Mesodermal cell (in vitro differentiated cells): ENCODE measurements around the gene SLC39A9.
"Not testable (repeated sequence)": the region's sequence is repeated elsewhere in the genome, so short reads cannot be mapped to it uniquely, and the experiment has no call there.

Experiments
- H3K27ac ChIP-seq: 2 replicates; pipeline ENCODE4 v1.7.0; 2013; ENCODE audit warnings: mild to moderate bottlenecking, low read depth, low read length, moderate library complexity; ENCODE audit not compliant: severe bottlenecking
- H3K36me3 ChIP-seq: 2 replicates; pipeline ENCODE4 v1.7.1; 2013; ENCODE audit warnings: mild to moderate bottlenecking, low read length, moderate library complexity; ENCODE audit not compliant: control insufficient read depth, insufficient read depth
- H3K4me1 ChIP-seq: one replicate; pipeline ENCODE4 v1.7.1; 2013; ENCODE audit warnings: mild to moderate bottlenecking, low read length; ENCODE audit not compliant: insufficient read depth, control insufficient read depth, poor library complexity, severe bottlenecking
- H3K4me3 ChIP-seq: 2 replicates; pipeline ENCODE4 v1.7.0; 2013; ENCODE audit warnings: low read length, control low read depth, mild to moderate bottlenecking; ENCODE audit not compliant: insufficient read depth, poor library complexity, severe bottlenecking; ENCODE audit errors: extremely low read depth
- H3K9me3 ChIP-seq: 2 replicates; pipeline ENCODE4 v1.7.1; 2013; ENCODE audit warnings: mild to moderate bottlenecking, low read length, moderate library complexity; ENCODE audit not compliant: control insufficient read depth
- WGBS, 2 experiments: methylation state at CpG; one replicate each; pipeline ENCODE4 v1.1.5; 2013; ENCODE audit warnings: missing lambda C conversion rate in 2 of 2; ENCODE audit not compliant: insufficient coverage in 2 of 2; 5-methylcytosine and 5-hydroxymethylcytosine counted together

Gene SLC39A9

DNA sequence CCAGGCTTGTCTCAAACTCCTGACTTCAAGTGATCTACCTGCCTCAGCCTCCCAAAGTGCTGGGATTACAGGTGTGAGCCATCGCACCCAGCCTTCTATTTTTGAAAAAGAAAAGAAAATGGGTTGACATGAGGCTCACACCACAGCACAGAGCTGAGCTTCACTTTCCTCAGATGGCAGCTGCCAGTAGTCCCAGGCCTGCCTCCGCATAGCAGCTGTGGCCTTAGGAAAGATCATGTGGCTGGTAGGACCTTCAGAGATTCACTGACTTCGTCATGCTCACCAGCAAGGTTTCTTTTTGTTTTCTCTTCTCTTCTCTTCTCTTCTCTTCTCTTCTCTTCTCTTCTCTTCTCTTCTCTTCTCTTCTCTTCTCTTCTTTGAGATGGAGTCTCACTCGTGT is 99.8 kb downstream of the SLC39A9 start:
- not testable (repeated sequence) for H3K36me3 ChIP-seq, H3K27ac ChIP-seq, H3K4me1 ChIP-seq, H3K9me3 ChIP-seq, H3K4me3 ChIP-seq
- 87 to 98% methylated on average over 4 of the region's 4 CpGs for WGBS, 2 experiments

DNA sequence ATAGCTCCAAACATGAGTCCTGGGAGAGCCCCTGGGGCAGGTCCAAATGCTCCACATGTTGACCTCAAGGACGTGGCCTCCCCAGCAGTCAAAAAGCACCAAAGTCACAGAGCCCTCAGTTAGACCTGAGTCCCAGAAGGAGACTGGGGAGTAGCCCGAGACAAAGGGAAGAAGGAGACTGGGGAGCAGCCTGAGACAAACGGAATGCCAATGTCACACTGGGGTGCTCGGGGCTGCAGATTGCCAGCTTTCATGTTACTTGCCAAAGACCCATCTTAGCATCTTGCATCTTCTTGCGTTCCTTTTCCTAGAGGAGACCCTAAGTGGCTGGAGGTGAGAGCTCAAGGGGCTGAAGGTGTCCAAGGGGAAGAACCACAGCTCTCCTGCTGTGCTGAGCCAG is 100.9 kb downstream of the SLC39A9 start:
- no peaks in the 10 kb centered on the region for H3K36me3 ChIP-seq
- no peak overlapping the region for H3K27ac ChIP-seq
- no peaks in the 10 kb centered on the region for H3K9me3 ChIP-seq
- no peak overlapping the region for H3K4me3 ChIP-seq
- WGBS, 2 experiments = 100% methylated on average over 1 to 2 of the region's 5 CpGs
- no peaks in the 10 kb centered on the region for H3K4me1 ChIP-seq

DNA sequence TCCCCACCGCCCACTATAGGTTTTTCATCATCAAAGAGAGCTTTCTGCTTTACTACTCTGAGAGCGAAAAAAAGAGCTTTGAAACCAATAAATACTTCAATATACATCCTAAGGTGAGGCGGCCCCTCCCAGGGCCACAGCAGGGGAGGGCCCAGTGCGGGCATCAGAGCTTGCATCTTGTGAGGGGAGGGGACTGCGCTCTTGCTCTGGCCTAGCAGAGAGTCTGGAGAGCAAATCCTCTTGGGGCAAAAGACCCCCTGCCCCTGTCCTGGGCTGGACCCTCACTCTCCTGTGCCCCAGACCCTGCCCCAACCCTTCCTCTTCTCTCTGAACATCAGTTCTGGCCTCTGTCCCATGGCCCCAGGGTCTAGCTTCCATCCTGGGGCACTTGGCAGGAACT is 101.6 kb downstream of the SLC39A9 start:
- no peak overlapping the region for H3K27ac ChIP-seq
- H3K9me3 ChIP-seq = no peaks in the 10 kb centered on the region
- no peaks in the 10 kb centered on the region for H3K4me1 ChIP-seq
- no peak overlapping the region for H3K4me3 ChIP-seq
- H3K36me3 ChIP-seq = no peaks in the 10 kb centered on the region
- 73 to 86% methylated on average over 2 of the region's 5 CpGs for WGBS, 2 experiments

DNA sequence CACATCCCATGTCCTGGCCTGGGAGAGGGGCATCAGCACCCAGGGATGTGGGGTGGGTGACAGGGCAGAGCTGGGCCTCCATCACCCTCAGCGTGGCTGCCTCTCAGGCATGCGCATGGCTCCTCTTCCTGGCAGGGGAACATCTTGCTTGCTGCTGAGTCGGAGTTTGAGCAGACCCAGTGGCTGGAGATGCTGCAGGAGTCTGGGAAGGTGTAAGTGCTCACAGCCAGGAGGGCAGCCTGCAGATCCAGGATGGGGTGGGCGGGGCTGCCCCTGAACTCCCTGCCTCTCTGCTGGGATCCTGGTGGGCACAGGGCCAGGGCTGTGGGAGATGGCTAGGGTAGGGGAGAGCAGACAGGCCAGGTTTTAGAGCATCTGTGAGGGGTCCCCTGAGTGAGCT is 102.2 kb downstream of the SLC39A9 start:
- no peaks in the 10 kb centered on the region for H3K4me1 ChIP-seq
- no peaks in the 10 kb centered on the region for H3K9me3 ChIP-seq
- H3K4me3 ChIP-seq = no peak overlapping the region
- H3K27ac ChIP-seq = no peak overlapping the region
- WGBS, 2 experiments = 76 to 93% methylated on average over 3 to 4 of the region's 4 CpGs
- H3K36me3 ChIP-seq = no peaks in the 10 kb centered on the region

DNA sequence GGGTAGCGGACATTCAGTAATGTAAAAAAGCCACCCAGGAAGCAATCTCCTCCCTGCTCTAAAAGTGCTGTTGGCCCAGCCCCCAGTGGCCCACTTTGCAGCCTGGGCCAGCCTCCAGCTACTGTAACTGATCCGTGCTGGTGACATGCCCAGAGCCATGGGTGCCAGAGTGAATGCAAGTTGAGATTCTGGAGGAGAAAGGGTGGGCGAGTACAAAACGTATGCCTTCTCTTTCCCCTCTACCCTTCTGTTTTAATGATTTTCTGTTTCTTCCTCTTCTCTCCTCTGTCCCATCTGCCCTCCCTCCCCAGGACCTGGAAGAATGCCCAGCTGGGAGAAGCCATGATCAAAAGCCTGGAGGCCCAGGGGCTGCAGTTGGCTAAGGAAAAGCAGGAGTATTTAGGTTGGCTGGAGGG is 102.9 kb downstream of the SLC39A9 start:
- Histone ChIP-seq H3K4me1 (no peaks in the 10 kb centered on the region), H3K36me3 (no peaks in the 10 kb centered on the region), H3K9me3 (no peaks in the 10 kb centered on the region), H3K27ac (no peak overlapping the region), H3K4me3 (no peak overlapping the region)
- 85 to 100% methylated on average over 1 to 2 of the region's 4 CpGs for WGBS, 2 experiments

DNA sequence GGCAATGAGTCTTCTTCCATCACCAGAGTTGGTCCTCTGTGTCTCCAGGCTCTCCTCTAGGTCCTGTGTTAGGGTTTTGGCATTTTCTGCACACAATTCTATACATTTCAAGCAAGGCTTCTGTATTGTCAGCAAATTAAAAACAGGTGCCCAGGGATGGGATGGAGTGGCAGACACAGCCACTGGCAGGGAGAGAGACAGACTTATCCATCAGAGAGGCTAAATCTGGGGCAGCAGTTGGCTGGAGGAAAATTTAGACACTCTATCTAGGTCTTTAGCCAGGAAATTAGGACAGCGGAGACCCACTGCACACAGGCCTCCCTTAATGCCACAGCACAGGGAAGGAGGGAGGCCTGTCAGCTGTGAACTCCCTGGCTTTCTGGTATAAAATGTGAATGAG is 106.3 kb downstream of the SLC39A9 start:
- Histone ChIP-seq H3K4me1 (no peaks in the 10 kb centered on the region), H3K27ac (no peak overlapping the region), H3K9me3 (no peaks in the 10 kb centered on the region), H3K36me3 (no peaks in the 10 kb centered on the region), H3K4me3 (no peak overlapping the region)
- 71 to 100% methylated on average over 1 of the region's 1 CpG for WGBS, 2 experiments

DNA sequence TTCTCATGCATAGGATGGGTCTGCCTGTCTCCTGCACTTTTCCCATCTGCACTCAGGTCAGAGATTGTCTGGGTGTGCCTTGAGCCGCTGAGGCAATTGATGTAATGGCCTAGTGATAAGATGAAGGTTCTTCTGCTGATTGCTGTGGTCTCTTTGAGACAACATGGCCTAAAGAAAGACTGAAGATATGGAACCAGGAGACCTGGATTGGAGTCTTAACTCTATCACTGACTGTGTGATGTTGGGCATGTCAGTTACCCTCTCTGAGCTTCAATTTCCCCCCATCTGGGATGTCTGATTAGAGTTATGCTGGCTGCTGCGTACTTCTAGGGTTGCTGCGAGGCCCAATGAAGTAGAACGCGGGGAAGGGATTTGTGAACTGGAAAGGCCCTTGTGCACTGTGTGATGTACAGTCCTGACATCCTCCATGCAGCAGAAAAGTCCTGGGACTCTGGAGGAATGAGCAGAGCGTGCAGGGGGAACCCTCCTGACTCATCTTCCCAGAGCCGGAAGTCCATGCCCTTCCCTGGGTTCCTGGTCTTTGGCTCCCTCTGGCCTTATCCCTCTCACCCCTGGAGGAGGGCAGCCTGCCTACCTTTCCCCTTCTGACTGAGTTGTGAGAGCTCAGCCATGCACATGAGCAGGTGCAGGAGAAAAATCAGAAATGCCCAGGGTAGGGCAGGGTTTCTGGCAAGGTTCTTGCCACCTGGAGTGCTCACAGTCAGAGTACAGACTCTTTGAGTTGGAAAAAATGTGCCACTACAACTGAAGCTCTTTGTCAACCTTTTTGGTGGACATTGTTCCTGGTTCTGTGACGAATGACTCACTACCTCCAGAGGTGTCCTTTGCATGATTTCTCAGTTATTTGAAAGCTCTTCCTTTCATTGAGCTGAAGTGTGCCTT is 107.1 kb downstream of the SLC39A9 start:
- Histone ChIP-seq H3K9me3 (no peaks in the 10 kb centered on the region), H3K4me1 (no peaks in the 10 kb centered on the region), H3K27ac (no peak overlapping the region), H3K4me3 (no peak overlapping the region), H3K36me3 (no peaks in the 10 kb centered on the region)
- WGBS, 2 experiments = 85 to 93% methylated on average over 6 of the region's 8 CpGs

DNA sequence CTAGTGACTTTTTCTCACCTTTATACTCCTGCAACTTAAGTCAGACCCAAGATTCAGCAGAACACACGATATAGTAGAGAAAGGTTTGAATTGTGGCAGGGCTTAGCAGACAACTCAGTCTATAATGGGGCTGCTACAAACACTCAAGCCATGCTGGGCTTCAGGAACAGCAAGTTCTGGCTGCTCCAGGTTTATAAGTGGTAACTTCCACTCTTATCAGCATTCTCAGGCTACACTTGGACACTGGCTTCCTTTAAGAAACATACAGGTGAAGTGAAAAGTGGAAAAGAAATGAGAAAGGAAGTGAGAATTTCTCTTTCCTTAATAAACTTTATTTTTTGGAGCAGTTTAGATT is 107.7 kb downstream of the SLC39A9 start:
- Histone ChIP-seq H3K27ac (no peak overlapping the region), H3K4me3 (no peak overlapping the region), H3K9me3 (no peaks in the 10 kb centered on the region), H3K4me1 (no peaks in the 10 kb centered on the region), H3K36me3 (no peaks in the 10 kb centered on the region)
- WGBS, 2 experiments = 100% methylated on average over 1 of the region's 1 CpG; no CpG with 5 or more reads in 1 of the 2 experiments
